Activated CD8-positive, alpha-beta memory T cell treated with anti-CD3 and anti-CD28 coated beads for 48 hours (primary cell): Measurements from ENCODE around the gene HOXA3.

Experiments
- DNase-seq, 3 experiments: peaks; one replicate each; pipeline ENCODE4 v3.0.0-alpha.2; 2020; ENCODE audit warnings: low read depth in 2 of 3, low spot score in 2 of 3

Gene HOXA3

DNA sequence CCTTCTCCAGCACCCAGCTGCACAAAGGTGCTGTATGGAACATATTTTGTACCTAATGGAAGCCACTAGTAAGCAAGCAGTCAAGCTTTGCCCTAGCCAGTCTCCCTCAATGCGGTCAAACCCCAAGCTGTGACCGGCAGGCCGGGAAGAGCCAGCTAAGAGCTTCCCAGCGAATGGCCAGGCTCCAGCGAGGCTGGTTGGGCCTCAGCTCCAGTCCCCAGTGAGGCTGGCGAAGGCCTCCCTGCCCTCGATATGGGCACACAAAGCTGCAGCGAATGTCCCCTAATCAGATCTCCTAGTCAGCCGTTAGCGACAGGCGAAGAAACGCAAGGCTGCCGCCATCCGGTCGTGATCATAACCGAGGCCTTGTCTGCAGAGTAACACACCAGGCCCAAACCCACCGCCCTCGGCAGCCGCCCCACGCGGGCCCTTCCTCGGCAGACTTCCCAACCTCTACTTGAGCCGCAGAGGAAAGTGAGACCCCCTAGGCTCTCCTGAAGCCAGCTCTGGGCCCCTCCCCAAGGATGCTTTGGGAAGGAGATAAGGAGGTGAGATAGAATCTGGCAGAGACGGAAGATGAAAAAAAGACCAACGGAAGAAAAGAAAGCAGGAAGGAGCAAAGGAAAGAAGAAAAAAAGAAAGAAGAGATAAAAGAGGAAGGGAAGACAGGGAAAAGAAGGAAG, 16.0 kb upstream of the HOXA3 start:
- DNase-seq, result no peak

DNA sequence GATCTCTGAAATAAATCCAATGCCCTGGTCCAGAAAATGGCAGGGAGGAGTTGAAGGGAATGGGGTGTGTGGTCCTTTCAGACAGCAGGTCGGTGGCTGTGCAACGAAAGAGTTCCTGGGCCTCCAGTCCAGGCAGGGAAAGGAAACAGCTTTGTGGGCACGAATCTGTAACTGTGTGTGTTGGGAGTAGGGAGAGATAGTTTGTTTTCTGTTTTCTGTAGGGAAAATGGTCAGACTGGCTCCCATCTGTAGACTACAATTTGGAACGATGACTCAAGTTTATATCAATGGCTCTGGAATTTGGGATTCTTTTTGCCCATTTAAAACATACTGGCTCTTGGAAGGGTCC, 15.5 kb upstream of the HOXA3 start:
- DNase-seq, result no peak

DNA sequence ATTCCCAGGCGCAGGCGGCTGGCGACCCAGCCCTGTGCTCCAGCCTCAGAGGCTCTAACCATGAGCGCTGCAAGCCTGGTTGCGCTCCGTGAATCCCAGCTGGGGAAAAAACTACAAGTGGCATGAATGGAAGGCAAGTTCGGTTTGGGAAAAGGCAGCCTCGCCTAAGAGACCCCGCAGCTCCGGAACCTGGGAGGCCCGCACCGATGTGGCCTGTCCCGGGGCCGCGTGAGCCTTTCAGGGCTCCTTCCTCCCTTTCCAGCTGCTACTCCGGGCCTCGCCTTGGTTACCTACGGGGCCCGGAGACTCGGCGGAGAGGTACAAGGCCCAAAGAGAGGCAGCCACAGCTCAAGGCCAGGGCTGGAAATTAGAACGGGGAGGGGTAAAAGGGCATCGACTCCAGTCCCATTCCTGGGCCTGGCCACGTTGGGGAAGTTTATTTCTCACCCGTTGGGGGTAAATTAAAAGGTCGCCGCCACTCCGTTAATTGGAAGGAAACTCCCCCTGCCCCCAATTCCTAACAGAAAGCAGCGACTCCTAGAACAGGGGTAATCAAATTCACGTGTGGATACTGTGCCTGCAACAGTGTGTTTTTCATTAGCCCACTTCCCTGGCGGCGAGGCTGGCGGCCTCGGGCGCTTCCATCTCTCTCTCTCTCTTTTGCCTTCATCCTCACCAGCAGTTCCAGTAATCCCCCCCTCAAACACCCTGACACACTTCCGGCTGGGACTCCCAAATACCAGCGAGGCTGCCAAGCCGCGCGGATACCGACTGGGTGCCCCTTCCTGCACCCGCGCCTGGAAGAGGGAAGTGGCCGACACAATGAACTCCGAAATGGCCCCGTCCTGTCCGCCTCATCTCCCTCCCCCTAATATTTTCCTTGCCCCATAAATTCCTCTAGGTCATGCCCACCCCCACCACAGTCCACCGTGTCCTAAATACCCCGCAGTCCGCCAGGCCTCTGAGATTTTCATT, 14.4 kb upstream of the HOXA3 start:
- no peak for DNase-seq

DNA sequence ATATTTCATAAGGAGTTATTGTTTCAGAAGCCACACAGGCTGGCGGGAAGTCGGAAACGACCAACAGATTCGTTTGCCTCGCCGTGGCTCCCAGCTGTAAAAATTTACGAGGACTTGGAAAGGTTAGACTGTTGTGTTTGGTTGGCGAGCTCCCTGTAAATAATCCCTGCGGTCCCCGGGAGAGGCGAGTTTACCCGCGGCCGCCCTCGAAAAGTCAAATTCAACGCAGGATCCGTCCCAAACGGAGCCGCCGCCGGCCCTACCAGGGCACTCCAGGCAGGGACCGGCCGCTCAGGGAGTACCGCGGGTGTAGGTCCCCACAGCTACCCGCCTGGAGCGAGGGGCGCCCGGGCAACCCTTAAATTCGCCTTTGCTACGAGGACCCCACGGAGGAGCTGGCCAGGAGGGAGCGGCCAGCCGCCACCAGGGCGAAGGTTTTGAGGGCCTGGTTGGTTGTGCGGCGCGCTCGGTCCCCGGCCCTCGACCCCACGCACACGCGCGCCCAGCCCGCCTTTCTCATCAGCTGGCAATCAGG, 13.7 kb upstream of the HOXA3 start:
- DNase-seq, result no peak

DNA sequence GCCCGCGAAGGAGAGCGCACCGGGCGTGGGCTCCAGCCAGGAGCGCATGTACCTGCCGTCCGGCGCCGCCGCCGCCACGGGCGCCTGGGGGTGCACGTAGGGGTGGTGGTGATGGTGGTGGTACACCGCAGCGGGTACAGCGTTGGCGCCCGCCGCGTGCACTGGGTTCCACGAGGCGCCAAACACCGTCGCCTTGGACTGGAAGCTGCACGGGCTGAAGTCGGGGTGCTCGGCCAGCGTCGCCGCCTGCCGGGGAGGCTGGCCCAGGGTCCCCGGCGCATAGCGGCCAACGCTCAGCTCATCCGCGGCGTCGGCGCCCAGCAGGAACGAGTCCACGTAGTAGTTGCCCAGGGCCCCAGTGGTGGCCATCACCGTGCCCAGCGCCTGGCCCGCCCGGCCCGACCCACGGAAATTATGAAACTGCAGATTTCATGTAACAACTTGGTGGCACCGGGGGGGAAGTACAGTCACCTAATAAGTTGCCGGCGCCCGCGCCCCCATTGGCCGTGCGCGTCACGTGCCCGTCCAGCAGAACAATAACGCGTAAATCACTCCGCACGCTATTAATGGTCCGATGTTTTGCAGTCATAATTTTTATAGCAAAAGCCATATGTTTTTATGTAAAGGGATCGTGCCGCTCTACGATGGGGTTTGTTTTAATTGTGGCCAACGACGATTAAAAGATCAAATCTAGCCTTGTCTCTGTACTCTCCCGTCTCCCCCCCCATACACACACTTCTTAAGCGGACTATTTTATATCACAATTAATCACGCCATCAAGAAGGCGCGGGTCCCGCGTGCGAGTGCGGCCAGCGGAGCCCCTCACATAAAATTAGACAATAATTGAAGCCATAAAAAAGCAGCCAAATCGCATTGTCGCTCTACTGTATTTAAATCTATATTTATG, 13.0 kb upstream of the HOXA3 start, which contains the start of gene HOXA9:
TSS of gene HOXA9 (minus strand) at position 449 of the 907 bp plus-strand sequence. CDS start at position 369, 80 bp downstream.
- DNase-seq, result no peak

DNA sequence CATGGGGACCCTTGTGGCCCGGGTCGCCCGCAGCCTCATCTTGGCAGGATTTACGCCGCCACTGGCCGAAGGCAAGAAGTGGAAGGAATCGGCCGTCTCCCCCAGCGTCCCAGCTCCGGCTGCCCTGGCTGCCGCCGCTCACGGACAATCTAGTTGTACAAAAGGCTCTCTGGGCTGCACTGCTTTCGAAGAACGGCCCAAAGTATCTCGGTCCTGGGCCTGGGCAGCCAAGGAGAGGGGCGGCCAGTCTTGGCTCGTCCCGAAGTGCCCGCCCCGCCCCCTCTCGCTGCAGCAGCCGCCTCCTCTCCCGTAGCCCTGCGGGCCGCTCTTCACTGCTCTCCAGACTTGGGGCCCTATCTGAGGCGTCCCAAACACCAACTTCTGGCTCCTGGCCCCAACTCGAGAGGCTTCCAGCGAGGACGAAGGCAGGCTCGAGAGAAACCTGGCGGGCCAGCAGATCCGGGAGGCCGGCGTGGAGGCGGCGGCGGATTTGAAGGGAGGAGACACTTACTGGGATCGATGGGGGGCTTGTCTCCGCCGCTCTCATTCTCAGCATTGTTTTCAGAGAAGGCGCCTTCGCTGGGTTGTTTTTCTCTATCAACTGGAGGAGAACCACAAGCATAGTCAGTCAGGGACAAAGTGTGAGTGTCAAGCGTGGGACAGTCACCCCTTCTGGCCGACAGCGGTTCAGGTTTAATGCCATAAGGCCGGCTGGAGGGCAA, 12.1 kb upstream of the HOXA3 start:
- DNase-seq, result no peak

DNA sequence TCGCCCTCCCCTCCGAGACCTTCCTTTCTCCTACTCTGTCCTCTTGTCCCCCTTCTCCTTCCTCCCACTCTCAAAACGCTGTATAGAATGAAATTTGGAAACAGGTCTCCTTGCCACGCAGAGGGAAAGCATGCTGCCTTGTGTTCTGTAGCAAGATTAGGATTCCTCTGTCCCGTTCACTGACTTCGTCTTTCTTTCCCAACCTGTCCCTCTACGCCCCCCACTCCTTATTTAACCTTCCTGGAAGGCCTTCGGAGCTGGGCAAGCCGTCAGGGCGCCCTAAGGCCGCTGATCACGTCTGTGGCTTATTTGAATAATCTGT, 11.6 kb upstream of the HOXA3 start:
- no peak for DNase-seq

DNA sequence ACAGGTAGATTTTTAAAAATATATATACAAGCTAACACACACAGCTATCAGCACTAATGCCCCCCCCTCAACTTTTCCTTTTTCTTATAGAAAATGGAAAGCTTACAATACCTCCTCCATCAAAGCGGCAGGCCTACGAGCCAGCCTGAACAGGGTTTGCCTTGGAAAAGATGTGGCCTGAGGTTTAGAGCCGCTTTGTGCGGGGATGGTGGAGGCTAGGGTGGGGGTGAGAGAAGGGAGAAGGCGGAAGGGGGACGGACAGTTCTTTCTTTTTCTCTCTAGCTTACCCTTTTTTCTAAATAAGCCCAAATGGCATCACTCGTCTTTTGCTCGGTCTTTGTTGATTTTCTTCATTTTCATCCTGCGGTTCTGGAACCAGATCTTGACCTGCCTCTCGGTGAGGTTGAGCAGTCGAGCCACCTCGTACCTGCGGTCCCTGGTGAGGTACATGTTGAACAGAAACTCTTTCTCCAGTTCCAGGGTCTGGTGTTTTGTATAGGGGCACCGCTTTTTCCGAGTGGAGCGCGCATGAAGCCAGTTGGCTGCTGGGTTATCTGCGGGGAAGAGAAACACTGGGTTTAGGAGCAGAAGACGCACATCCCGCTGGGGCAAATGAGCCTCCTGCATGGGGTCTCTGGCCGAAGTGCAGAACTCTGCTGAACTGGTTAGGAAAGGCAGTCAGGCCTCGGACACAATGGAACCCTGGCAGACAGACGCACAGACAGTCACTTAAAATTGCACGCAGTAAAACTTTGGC, 11.1 kb upstream of the HOXA3 start:
- DNase-seq, result no peak

DNA sequence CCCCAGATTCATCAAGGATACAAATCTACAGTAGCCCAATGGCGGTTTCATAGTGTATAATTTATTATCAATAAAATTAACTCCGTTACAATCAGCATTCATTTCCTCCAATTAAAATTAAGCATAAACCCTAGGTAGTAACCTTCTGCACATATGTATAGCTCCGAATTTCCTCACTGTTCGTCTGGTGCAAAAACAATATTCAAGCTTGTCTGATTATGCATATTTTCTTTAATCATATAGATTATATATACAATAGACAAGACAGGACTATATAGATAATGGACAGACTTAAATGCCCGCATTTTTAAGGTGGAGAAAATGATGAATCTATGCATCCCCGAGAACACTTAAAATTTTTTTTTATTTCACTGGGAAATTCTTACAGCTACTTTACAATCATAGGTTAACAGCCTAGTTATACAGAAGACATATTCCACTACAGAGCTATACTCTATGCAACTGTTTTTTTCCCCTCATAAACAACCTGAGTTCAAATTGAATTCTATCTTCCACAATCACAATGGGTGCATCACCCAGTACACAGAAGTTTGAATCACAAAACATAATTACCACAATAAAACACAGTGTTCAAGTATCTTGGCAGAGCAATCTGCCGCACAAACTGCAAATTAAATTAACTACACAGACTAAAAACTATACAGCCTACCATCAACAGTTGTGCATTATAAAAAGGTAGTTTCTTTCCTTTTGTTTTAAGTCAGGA, 10.3 kb upstream of the HOXA3 start:
- no peak for DNase-seq

DNA sequence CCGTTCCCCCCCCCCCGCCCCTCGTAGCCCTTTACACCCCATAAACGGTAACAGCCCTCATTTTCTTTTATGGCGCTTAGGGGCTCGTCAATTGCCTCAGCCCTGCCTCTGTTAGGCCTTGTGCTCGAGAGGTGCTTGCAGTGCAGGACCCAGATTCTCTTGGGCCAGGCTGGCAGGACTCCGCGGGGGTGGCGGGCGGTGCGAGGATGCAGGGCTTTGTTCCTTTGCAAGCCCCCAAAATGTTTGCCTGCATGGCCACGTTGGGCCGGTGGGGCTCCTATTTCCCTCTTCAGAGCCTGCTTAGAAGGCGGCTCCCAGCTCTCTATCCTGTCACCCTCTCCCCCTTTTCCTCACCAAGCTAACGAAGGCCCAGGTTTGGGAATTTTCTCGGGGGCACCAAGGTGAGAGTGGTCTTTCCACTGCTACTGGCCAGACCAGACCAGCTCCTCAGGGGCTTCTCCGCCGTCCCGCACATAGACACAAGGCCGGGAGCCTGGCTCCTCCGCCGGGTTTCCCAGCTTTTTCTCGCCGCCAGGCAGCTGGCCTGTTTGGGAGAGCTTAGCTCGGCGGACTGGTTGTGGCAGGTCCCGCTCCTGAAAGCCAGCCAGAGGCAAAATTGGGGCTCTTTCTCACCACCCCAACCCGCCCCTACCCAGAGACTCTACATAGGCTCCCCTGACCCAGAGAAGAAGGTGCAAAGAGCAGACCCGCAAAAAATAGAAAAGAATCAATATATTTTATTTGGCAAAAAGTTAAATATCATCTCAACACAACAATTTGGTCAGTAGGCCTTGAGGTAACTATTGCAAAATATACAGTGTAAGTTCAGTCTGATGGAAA, 9.6 kb upstream of the HOXA3 start:
- no peak for DNase-seq

DNA sequence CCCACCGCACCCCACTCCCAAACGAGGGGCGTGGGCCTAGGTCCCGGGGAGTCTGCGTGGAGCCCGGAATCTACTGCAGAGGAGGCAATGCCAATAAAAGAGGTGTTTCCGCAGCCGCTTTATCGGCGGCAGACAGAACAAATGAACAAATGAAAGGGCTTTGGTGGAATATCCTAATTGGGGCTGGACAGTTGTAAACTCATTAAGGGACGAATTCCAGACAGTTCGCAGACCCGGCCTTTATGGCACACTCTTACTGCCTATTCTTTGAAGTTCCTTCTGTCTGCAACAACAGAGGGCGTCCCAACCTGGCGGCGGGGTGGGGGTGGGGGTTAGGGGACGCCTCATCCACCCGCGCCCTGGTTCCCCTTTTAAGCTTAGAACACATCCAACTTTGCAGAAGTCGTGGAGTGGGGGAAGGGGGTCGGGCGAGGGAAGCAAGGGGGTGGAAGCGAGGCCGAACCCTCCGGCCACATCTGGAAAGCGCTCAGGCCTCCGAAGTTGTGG, 8.9 kb upstream of the HOXA3 start:
- no peak for DNase-seq

DNA sequence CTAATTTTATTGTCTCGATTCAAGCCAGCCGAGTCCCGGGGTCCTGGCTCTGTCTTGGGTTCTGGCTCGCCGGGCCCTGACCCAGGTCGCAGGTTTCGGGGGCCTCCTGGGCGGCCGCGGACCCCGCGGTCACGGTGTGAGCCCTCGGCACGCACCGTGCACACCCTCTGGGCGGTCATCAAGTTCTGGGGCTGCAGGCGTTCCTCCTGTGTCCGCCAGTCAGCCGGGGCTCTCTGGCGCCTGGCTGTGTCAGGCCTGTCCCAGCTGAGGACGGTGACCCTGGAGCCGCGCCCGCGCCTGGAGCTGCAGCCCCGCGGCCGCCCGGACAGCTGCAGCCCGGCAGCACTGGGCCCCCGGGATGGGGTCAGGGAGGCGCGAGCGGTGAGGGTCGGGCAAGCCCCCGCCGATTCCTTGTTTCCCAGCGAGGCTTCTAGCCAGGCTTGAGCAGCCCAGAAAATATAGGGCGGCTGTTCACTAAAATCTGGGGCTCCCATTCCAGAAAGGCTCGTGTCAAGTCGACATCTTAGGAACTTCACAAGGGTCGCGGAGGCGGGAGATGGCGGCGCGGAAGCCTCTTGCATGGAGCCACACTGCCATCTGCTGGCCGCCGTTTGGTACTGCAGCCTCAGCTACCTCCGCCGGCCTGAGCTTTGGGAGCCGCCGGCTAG, 8.3 kb upstream of the HOXA3 start:
- peak; percentile 54 to 89 (median 85) for DNase-seq

DNA sequence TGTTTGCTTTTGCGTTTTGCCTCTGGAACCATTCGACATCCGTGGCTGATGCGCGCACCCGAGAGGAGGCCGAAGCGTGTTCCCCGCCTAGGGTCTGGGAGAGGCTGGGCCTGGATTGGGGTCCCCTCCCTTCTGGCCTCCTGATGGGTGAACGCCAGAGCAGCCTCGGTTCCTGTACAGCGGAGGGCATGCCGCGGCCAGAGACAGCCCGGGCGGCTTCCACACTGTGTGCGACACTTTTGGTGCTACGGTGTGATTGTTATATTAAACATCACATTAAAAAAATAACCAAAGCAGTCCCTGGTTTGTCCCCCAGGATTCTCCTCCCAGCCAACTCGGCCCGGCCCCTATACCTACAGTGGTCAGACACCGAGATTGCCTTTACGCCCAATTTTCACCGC, 7.8 kb upstream of the HOXA3 start:
- DNase-seq, result no peak

DNA sequence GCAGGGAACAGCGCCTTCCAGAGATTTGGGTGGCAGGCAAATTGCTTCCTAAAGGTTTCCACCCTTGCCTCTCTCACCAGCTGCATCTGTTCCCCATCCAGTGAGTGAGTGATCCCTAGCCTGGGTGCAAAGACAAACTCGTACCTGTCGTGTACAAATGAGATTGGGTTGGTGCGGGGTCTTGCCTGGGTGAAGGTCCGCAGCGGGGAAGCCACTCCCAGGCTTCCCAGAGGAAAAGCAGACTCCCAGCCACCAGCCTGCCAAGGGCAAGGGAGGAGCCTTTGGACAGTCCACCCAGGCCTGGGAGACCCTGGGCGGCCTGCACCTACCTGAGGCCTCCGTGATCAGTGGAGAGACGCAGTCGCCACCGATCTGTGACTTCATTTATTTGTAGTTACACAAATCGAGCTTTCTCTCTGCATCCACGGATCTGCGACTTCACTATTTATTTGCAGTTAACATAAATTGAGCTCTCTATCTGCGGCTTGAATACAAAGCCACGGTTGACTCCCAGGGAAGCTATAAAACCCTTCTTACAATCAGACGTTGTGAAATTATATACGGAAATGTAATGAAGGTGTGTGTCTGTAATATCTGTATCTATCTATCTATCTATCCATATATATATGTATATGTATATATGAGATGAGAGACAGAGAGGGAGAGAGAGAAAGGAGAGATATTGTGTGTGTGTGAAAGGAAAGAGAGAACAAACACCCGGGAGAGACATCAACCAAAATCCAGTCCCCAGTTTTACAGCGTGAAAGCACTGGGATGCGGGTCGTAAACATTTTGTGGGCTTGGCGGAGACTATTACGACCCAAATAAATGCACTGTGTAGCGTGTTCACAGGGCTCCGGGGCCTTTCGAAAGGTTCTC, 7.1 kb upstream of the HOXA3 start:
- no peak for DNase-seq

DNA sequence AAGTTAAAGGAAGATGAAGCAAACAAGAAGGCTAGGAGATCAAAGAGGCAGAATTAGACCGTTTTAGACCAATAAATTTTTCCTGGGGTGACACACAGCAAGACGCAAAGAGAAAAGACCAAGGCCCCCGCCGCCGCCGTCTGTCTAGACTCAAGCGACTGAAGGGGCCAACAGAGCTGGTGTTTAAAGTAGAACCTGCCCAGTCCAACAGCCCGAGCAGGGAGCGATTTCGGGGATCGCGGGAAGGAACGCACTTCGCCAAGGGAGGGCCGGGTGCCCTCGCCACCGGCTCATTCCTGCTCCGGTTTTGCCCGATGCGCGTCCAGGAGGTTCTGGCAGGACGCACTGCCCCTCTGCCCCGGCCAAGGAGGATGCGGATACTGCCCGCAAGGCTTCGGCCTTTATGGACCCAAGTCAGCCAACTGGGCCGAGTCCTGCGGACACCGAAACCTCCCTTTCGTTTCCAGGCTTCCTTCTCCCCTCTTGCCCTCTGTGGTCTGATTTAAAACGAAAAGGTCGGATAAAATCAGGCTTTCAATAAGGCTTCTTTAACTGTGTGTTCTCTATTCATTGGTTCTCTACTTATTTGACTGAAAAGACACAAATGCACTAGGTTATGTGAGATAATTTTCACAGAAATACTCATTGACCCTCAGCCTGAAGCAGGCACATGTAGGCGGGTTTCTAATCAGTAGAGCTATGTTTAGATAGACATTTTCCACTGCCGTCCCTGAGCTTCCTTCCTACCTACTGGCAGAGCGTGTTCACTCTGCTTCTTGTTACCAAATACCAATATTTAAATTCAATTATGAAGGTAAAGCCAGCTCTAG, 6.3 kb upstream of the HOXA3 start:
- no peak for DNase-seq
